HG02943 (cell line): Measurements from ENCODE around the gene MAST2.
"Not testable (repeated sequence)": the region's sequence is repeated elsewhere in the genome, so short reads cannot be mapped to it uniquely, and the experiment has no call there.

Experiments used
- ATAC-seq: cut with Tn5 transposase; IDR thresholded peaks from one replicate; pipeline ENCODE4 v1.9.1; 2021; ENCODE audit warnings: mild to moderate bottlenecking, low read depth, moderate library complexity; ENCODE audit not compliant: unreplicated experiment

Gene MAST2

GRCh38 chr1:46044116-46044515, 240.7 kb downstream of the MAST2 start:
- ATAC-seq = no peak

GRCh38 chr1:46053734-46054133, 250.3 kb downstream of the MAST2 start:
- no peak for ATAC-seq

- ATAC-seq = no peak
Observed at GRCh38 chr1:46056325-46056724, 252.9 kb downstream of the MAST2 start.

GRCh38 chr1:46057215-46057614, 253.8 kb downstream of the MAST2 start:
- not testable (repeated sequence) for ATAC-seq

GRCh38 chr1:46057781-46058180, 254.4 kb downstream of the MAST2 start:
- no peak for ATAC-seq

- no peak for ATAC-seq
Observed at GRCh38 chr1:46058936-46059335, 255.5 kb downstream of the MAST2 start.

GRCh38 chr1:46061146-46061545, 257.7 kb downstream of the MAST2 start:
- ATAC-seq = no peak

GRCh38 chr1:46062651-46063319, 259.4 kb downstream of the MAST2 start:
- peak; percentile 77 for ATAC-seq

- no peak for ATAC-seq
Observed at GRCh38 chr1:46064708-46065107, 261.3 kb downstream of the MAST2 start.

GRCh38 chr1:46065405-46065804, 262.0 kb downstream of the MAST2 start:
- ATAC-seq = no peak

- ATAC-seq = no peak
Observed at GRCh38 chr1:46067652-46068051, 264.2 kb downstream of the MAST2 start.

GRCh38 chr1:46068525-46068924, 265.1 kb downstream of the MAST2 start:
- ATAC-seq = no peak

DNA sequence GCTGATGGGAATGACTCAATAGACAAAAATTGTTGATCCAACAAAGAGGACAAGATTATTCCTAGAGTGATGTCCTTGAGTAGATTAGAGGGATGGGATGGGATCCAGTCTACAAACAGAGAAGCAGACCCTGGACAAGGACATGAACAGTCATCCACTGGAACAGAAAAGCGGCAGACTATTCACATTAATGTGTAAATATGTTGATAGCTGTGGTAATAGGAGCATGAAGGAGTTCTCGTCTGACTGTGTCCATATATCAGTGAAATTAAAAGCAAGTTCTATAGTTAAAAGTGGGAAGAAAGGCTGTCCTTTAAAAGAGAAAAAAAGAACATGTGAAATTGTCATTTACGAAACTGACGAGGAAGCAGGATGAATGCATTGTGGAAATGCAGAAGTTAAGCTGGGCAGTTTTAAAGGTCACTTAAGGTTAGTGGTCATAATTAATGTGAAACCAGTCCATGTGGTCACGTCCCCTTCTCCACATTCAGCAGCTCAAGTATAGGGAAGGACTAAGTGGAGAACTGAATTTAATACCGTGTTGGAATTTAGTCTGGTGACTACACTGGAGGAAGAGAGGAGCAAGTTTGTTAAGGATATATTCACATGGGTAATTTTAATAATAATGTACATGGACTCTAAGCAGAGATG, 266.9 kb downstream of the MAST2 start:
- no peak for ATAC-seq

- no peak for ATAC-seq
Observed at GRCh38 chr1:46072975-46073374, 269.6 kb downstream of the MAST2 start.

DNA sequence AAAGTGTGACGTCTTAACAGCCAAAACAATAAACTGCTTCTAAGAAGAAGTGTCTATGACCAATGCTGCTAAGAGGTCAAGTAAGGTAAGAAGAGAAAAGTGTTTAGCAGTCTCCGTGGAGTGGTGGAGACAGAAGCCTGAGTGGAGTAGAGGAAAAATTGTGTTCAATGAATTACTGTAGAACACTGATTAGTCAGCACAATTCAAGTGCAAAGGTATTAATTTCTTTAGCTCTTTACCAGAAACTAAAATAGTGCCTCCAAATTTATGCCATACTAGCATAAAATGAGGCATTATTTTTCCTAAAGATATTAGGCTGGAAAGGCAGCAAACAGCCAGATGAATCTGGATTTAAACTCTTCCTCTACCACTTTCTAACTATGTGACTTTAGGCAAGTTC, 272.9 kb downstream of the MAST2 start:
- ATAC-seq = no peak

GRCh38 chr1:46077644-46078043, 274.2 kb downstream of the MAST2 start:
- no peak for ATAC-seq

DNA sequence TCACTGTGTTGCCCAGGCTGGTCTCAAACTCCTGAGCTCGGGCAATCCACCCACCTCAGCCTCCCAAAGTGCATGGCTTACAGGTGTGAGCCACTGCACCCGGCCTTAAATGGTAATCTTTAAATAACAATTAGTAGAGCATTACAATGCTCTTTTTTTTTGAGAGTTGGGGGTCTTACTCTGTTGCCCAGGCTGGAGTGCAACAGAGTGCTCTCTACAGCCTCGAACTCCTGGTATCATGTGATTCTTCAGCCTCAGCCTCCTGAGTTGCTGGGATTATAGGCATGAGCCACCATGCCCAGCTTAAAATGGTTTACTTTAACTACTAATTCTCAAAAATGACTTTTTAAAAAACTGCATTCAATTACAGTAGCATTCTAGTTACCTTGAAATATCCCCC, 276.8 kb downstream of the MAST2 start:
- no peak for ATAC-seq

- no peak for ATAC-seq
Observed at GRCh38 chr1:46081206-46081605, 277.8 kb downstream of the MAST2 start.

DNA sequence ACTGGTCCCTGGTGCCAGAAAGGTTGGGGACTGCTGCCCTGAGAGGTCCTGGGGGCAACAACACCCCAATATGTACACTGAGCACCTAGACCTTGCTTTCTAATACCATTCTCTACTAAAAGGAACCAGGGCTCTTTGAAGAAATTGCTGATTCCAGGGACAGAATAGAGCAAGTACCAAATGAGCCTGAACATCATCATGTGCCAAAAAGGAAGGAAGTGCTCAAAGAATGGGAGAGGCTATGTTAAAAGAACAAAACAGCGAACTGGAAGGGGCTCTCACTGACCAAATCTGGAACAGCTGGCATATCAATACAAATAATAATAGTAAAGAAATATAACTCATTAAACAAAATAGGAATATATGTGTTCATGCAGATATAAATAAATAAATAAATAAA, 278.2 kb downstream of the MAST2 start:
- no peak for ATAC-seq

- ATAC-seq = no peak
Observed at GRCh38 chr1:46083579-46083978, 280.2 kb downstream of the MAST2 start.

GRCh38 chr1:46084553-46085451, 281.4 kb downstream of the MAST2 start:
- ATAC-seq = no peak
